ENCODE measurements around the gene SLC34A2.

The SLC34A2 gene

DNA sequence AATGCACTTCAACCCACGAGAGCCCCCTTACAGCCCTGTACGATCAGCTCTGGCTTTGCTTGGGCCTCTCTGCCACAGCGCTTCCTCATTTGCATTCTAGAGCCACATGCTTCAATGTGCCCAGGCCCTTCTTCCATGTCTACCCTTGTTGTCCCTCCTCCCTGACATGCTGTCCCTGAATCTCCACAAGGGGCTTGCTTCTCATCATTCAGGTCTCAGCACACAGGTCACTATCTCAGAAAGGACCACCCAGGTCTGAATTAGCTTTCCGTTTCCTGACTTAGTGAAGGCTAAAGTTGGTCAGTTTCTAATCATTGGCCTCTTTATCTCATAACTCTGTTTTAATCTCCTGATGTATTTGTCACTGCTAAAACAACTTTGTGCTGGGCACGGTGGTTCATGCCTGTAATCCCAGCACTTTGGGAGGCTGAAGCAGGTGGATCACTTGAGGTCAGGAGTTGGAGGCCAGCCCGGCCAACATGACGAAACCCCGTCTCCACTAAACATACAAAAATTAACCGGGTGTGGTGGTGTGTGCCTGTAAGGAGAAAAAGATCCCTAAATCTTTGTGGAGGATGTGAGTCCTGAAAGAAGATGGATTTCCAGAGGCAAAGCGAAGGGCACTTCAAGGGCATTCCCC, 17.9 kb upstream of the SLC34A2 start:
- TF ChIP-seq EZH2phosphoT487 (conservative IDR thresholded peaks at IDR 0.05; ENCODE audit: low read length): no peak
- TF ChIP-seq, protein P1, sequence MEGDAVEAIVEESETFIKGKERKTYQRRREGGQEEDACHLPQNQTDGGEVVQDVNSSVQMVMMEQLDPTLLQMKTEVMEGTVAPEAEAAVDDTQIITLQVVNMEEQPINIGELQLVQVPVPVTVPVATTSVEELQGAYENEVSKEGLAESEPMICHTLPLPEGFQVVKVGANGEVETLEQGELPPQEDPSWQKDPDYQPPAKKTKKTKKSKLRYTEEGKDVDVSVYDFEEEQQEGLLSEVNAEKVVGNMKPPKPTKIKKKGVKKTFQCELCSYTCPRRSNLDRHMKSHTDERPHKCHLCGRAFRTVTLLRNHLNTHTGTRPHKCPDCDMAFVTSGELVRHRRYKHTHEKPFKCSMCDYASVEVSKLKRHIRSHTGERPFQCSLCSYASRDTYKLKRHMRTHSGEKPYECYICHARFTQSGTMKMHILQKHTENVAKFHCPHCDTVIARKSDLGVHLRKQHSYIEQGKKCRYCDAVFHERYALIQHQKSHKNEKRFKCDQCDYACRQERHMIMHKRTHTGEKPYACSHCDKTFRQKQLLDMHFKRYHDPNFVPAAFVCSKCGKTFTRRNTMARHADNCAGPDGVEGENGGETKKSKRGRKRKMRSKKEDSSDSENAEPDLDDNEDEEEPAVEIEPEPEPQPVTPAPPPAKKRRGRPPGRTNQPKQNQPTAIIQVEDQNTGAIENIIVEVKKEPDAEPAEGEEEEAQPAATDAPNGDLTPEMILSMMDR (IDR thresholded peaks at IDR 0.05; ENCODE audit: insufficient read depth, low read length, poor library complexity, severe bottlenecking): no peak
- H3K9me2 ChIP-seq (replicated peaks; ENCODE audit: insufficient read depth, low read length): no peaks in the 10 kb centered on the region
- no peak overlapping the region for H3K9ac ChIP-seq (ENCODE audit: low read length)
- H3K4me2 ChIP-seq (ENCODE audit: low read depth, low read length, poor library complexity, severe bottlenecking): no peak overlapping the region
- no peak overlapping the region for H2AFZ ChIP-seq (ENCODE audit: low read depth, low read length, severe bottlenecking)
- H3K79me2 ChIP-seq (ENCODE audit: insufficient read depth, low read length): no peaks in the 10 kb centered on the region
- H3K27me3 ChIP-seq (ENCODE audit: low read length): no peaks in the 10 kb centered on the region
- no peak overlapping the region for H3K27ac ChIP-seq (ENCODE audit: low read depth, low read length)
- no peak overlapping the region for H3K4me3 ChIP-seq (ENCODE audit: insufficient read depth, low read length, poor library complexity, severe bottlenecking)
- H3F3A ChIP-seq (ENCODE audit: insufficient read depth): no peaks in the 10 kb centered on the region
- H3K36me3 ChIP-seq (ENCODE audit: low read length): no peaks in the 10 kb centered on the region
- H4K20me1 ChIP-seq (ENCODE audit: low read depth, low read length): no peaks in the 10 kb centered on the region
- no peaks in the 10 kb centered on the region for H3K9me3 ChIP-seq (ENCODE audit: insufficient read depth, low read length)

DNA sequence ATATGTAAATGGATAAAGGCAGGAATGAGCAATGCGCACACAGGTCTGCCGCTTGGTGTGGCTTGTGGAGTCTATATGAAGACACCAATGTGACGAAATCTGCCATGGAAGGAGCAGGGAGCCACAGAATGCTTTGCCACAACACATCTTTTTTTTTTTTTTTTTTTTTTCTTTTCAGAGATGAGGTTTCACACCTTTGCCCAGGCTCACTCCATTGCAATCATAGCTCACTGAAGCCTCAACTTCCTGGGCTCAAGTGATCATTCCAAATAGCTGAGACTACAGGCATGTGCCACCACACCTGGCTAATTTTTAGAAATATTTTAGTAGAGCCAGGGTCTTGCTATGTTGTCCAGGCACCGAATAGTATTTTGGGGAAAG, 17.4 kb upstream of the SLC34A2 start:
- no peaks in the 10 kb centered on the region for H3K27me3 ChIP-seq (ENCODE audit: low read length)
- no peak overlapping the region for H3K27ac ChIP-seq (ENCODE audit: low read depth, low read length)
- H3K9me2 ChIP-seq (replicated peaks; ENCODE audit: insufficient read depth, low read length): no peaks in the 10 kb centered on the region
- TF ChIP-seq, protein P1 (IDR thresholded peaks at IDR 0.05; ENCODE audit: insufficient read depth, low read length, poor library complexity, severe bottlenecking): no peak
- no peak for TF ChIP-seq EZH2phosphoT487 (conservative IDR thresholded peaks at IDR 0.05; ENCODE audit: low read length)
- no peak overlapping the region for H3K4me2 ChIP-seq (ENCODE audit: low read depth, low read length, poor library complexity, severe bottlenecking)
- H2AFZ ChIP-seq (ENCODE audit: low read depth, low read length, severe bottlenecking): no peak overlapping the region
- H3F3A ChIP-seq (ENCODE audit: insufficient read depth): no peaks in the 10 kb centered on the region
- H3K9ac ChIP-seq (ENCODE audit: low read length): no peak overlapping the region
- no peaks in the 10 kb centered on the region for H3K36me3 ChIP-seq (ENCODE audit: low read length)
- no peaks in the 10 kb centered on the region for H3K9me3 ChIP-seq (ENCODE audit: insufficient read depth, low read length)
- H4K20me1 ChIP-seq (ENCODE audit: low read depth, low read length): no peaks in the 10 kb centered on the region
- no peaks in the 10 kb centered on the region for H3K79me2 ChIP-seq (ENCODE audit: insufficient read depth, low read length)
- H3K4me3 ChIP-seq (ENCODE audit: insufficient read depth, low read length, poor library complexity, severe bottlenecking): no peak overlapping the region

DNA sequence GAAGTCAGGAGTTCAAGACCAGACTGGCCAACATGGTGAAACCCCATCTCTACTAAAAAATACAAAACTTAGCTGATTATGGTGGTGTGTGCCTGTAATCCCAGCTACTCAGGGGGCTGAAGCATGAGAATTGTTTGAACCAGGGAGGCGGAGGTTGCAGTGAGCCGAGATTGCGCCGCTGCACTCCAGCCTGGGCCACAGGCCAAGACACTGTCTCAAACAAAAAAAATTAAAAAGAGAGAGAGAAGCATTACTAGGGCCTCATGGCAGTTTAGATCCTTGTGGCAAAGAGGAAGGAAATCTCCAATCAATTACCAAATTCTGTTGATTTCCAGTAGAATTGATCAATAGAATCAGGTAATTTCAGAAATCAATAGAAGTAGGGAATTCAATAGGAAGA, 16.8 kb upstream of the SLC34A2 start:
- no peak overlapping the region for H3K9ac ChIP-seq (ENCODE audit: low read length)
- no peak overlapping the region for H3K4me2 ChIP-seq (ENCODE audit: low read depth, low read length, poor library complexity, severe bottlenecking)
- H2AFZ ChIP-seq (ENCODE audit: low read depth, low read length, severe bottlenecking): no peak overlapping the region
- no peak overlapping the region for H3K4me3 ChIP-seq (ENCODE audit: insufficient read depth, low read length, poor library complexity, severe bottlenecking)
- H3F3A ChIP-seq (ENCODE audit: insufficient read depth): no peaks in the 10 kb centered on the region
- H3K36me3 ChIP-seq (ENCODE audit: low read length): no peaks in the 10 kb centered on the region
- TF ChIP-seq EZH2phosphoT487 (conservative IDR thresholded peaks at IDR 0.05; ENCODE audit: low read length): no peak
- TF ChIP-seq, protein P1 (IDR thresholded peaks at IDR 0.05; ENCODE audit: insufficient read depth, low read length, poor library complexity, severe bottlenecking): no peak
- H3K9me3 ChIP-seq (ENCODE audit: insufficient read depth, low read length): no peaks in the 10 kb centered on the region
- H4K20me1 ChIP-seq (ENCODE audit: low read depth, low read length): no peaks in the 10 kb centered on the region
- H3K9me2 ChIP-seq (replicated peaks; ENCODE audit: insufficient read depth, low read length): no peaks in the 10 kb centered on the region
- H3K79me2 ChIP-seq (ENCODE audit: insufficient read depth, low read length): no peaks in the 10 kb centered on the region
- H3K27me3 ChIP-seq (ENCODE audit: low read length): no peaks in the 10 kb centered on the region
- no peak overlapping the region for H3K27ac ChIP-seq (ENCODE audit: low read depth, low read length)
